Measurements from ENCODE around the gene TIPRL.

The TIPRL gene

GRCh38 chr1:168225476-168226190 is 46.9 kb downstream of the TIPRL start, which contains the start of gene SFT2D2:
Gene SFT2D2 (plus strand): TSS chr1:168226004. CDS start chr1:168226080, 76 bp downstream.
- Mint-ChIP-seq H3K4me1 (peaks cover 32% of the 10 kb centered on the region), H3K27me3 (ENCODE audit: low read depth) (peaks cover 13% of the 10 kb centered on the region)

GRCh38 chr1:168227620-168228019 is 48.9 kb downstream of the TIPRL start:
- Mint-ChIP-seq H3K27ac (peak overlapping the region; percentile 93 to 95 (median 94)), H3K4me3 (peak overlapping the region; percentile 94 to 100 (median 99)), H3K4me1 (peaks cover 43% of the 10 kb centered on the region), H3K27me3 (ENCODE audit: low read depth) (peaks cover 10% of the 10 kb centered on the region), H3K36me3 (ENCODE audit: low read depth) (peaks cover 8% of the 10 kb centered on the region), H3K9me3 (peaks cover 3% of the 10 kb centered on the region)
- no peak for TF ChIP-seq CTCF (IDR thresholded peaks at IDR 0.05; ENCODE audit: unreplicated experiment in 3 of 3)

More at GRCh38 chr1:168225476-168226190, 46.9 kb downstream of the TIPRL start, which contains the start of gene SFT2D2:
- TF ChIP-seq CTCF (IDR thresholded peaks at IDR 0.05; ENCODE audit: unreplicated experiment in 3 of 3): no peak
- Mint-ChIP-seq H3K27ac (peak within 1 kb of the TSS; percentile 93 to 98 (median 94)), H3K9me3 (peaks cover 3% of the 10 kb centered on the region), H3K36me3 (ENCODE audit: low read depth) (no peaks in the 10 kb centered on the region), H3K4me3 (peak within 1 kb of the TSS; percentile 94 to 100 (median 99))

- Mint-ChIP-seq H3K4me3 (peak overlapping the region in 1 of 3 experiments; percentile 99), H3K36me3 (ENCODE audit: low read depth) (peaks cover 25% of the 10 kb centered on the region), H3K27me3 (ENCODE audit: low read depth) (peaks cover 5% of the 10 kb centered on the region), H3K27ac (peak overlapping the region in 2 of 3 experiments; percentile 93 to 95), H3K9me3 (no peaks in the 10 kb centered on the region), H3K4me1 (peaks cover 43% of the 10 kb centered on the region)
- no peak for TF ChIP-seq CTCF (IDR thresholded peaks at IDR 0.05; ENCODE audit: unreplicated experiment in 3 of 3)
Measured at GRCh38 chr1:168229893-168230292, 51.1 kb downstream of the TIPRL start.

GRCh38 chr1:168230709-168231108 is 51.9 kb downstream of the TIPRL start:
- TF ChIP-seq CTCF (IDR thresholded peaks at IDR 0.05; ENCODE audit: unreplicated experiment in 3 of 3): no peak
- Mint-ChIP-seq H3K27ac (peak overlapping the region; percentile 70 to 73 (median 73)), H3K9me3 (no peaks in the 10 kb centered on the region), H3K4me1 (peaks cover 43% of the 10 kb centered on the region), H3K4me3 (no peak overlapping the region), H3K36me3 (ENCODE audit: low read depth) (peaks cover 32% of the 10 kb centered on the region), H3K27me3 (ENCODE audit: low read depth) (no peaks in the 10 kb centered on the region)

- Mint-ChIP-seq H3K4me1 (peaks cover 11% of the 10 kb centered on the region), H3K36me3 (ENCODE audit: low read depth) (peaks cover 67% of the 10 kb centered on the region), H3K4me3 (no peak overlapping the region), H3K27ac (no peak overlapping the region), H3K9me3 (no peaks in the 10 kb centered on the region), H3K27me3 (ENCODE audit: low read depth) (no peaks in the 10 kb centered on the region)
- TF ChIP-seq CTCF (IDR thresholded peaks at IDR 0.05; ENCODE audit: unreplicated experiment in 3 of 3): peak; percentile 35 to 43 (median 38)
Measured at GRCh38 chr1:168234846-168235547, 56.2 kb downstream of the TIPRL start.

Data from nephron (organoid).